ENCODE data around the gene SIAH2. TPM values are rescaled to one million over a fixed set of nuclear protein-coding genes. Genes with fewer than 3 reads are reported as not detected.

SIAH2 gene
- total RNA-seq, 2 experiments from 2014 or later = 22.2 to 29.1 TPM

GRCh38 chr3:150729682-150730360, 33.1 kb downstream of the SIAH2 start:
- H3K36me3 ChIP-seq (ENCODE audit: insufficient read depth, low read length) = no peaks in the 10 kb centered on the region
- no peak overlapping the region for H2AFZ ChIP-seq (ENCODE audit: low read length)
- no peak overlapping the region for H3K27ac ChIP-seq (ENCODE audit: low read depth, low read length, poor library complexity, severe bottlenecking)
- no peaks in the 10 kb centered on the region for H3K9me2 ChIP-seq (ENCODE audit: insufficient read depth, low read length)
- no peak overlapping the region for H3K4me3 ChIP-seq (ENCODE audit: low read depth, low read length, poor library complexity, severe bottlenecking)
- H3K9me3 ChIP-seq (ENCODE audit: low read length) = no peaks in the 10 kb centered on the region
- no peak for TF ChIP-seq EZH2phosphoT487 (IDR thresholded peaks at IDR 0.05; ENCODE audit: borderline replicate concordance, low read depth, low read length)
- TF ChIP-seq CTCF (conservative IDR thresholded peaks at IDR 0.05; ENCODE audit: low read length) = no peak
- ChIA-PET POLR2A (interaction anchor here (0.9 to 1.5 kb wide), 3 partner anchors 8 to 47 kb away, joined by 3 to 6 read pairs (median 3); no protein-coding TSS in a partner anchor), CTCF (ENCODE audit: unreplicated experiment) (interaction anchor here (1.2 kb wide), 1 partner anchor 9 kb away, joined by 3 read pairs; no protein-coding TSS in a partner anchor)
- no peak for DNase-seq (ENCODE audit: low spot score)
- no peak overlapping the region for H3K4me2 ChIP-seq (ENCODE audit: low read length)
- BruUV-seq (replicated peaks) = no TSS peak
- no peaks in the 10 kb centered on the region for H3K4me1 ChIP-seq (ENCODE audit: insufficient read depth, low read length, poor library complexity, severe bottlenecking)
- intact Hi-C loops (cut with micrococcal nuclease; ENCODE audit: unreplicated experiment) = loop anchor here (10.0 kb wide), 1 partner anchor 105 kb away; no protein-coding TSS in a partner anchor
- no peaks in the 10 kb centered on the region for H3K79me2 ChIP-seq (ENCODE audit: insufficient read depth, low read depth, low read length)
- no peaks in the 10 kb centered on the region for H4K20me1 ChIP-seq (ENCODE audit: insufficient read depth, low read length)

GRCh38 chr3:150727653-150728502, 35.1 kb downstream of the SIAH2 start:
- peaks cover 11% of the 10 kb centered on the region for H3K4me1 ChIP-seq (ENCODE audit: insufficient read depth, low read length, poor library complexity, severe bottlenecking)
- intact Hi-C loops (cut with micrococcal nuclease; ENCODE audit: unreplicated experiment) = loop anchor here (10.0 kb wide), 1 partner anchor 107 kb away; no protein-coding TSS in a partner anchor
- POLR2A ChIA-PET = interaction anchor here (0.5 to 1.6 kb wide), 5 partner anchors 31 to 845 kb away, joined by 3 to 7 read pairs (median 3); no protein-coding TSS in a partner anchor
- H3K79me2 ChIP-seq (ENCODE audit: insufficient read depth, low read depth, low read length) = no peaks in the 10 kb centered on the region
- no peak overlapping the region for H2AFZ ChIP-seq (ENCODE audit: low read length)
- no peak overlapping the region for H3K27ac ChIP-seq (ENCODE audit: low read depth, low read length, poor library complexity, severe bottlenecking)
- CTCF ChIA-PET (ENCODE audit: unreplicated experiment) = interaction anchor here (0.6 kb wide), 1 partner anchor 315 kb away, joined by 3 read pairs; no protein-coding TSS in a partner anchor
- BruUV-seq (replicated peaks) = no TSS peak
- TF ChIP-seq EZH2phosphoT487 (IDR thresholded peaks at IDR 0.05; ENCODE audit: borderline replicate concordance, low read depth, low read length) (no peak), CTCF (conservative IDR thresholded peaks at IDR 0.05; ENCODE audit: low read length) (no peak)
- no peaks in the 10 kb centered on the region for H3K36me3 ChIP-seq (ENCODE audit: insufficient read depth, low read length)
- no peak overlapping the region for H3K4me3 ChIP-seq (ENCODE audit: low read depth, low read length, poor library complexity, severe bottlenecking)
- no peaks in the 10 kb centered on the region for H3K9me3 ChIP-seq (ENCODE audit: low read length)
- DNase-seq (ENCODE audit: low spot score) = no peak
- H3K4me2 ChIP-seq (ENCODE audit: low read length) = no peak overlapping the region
- H4K20me1 ChIP-seq (ENCODE audit: insufficient read depth, low read length) = no peaks in the 10 kb centered on the region
- H3K9me2 ChIP-seq (ENCODE audit: insufficient read depth, low read length) = no peaks in the 10 kb centered on the region

Data from OCI-LY7 (cell line).